ENCODE measurements around the gene VAV2. TPM values are rescaled to one million over a fixed set of nuclear protein-coding genes. Genes with fewer than 3 reads are reported as not detected.

Gene VAV2
- polyA plus RNA-seq, 2 of the 4 experiments (the other 2 are of a cell fraction): 9.8 to 21.4 TPM

GRCh38 chr9:134004131-134004873 is 12.2 kb upstream of the VAV2 start (continued):
- TF ChIP-seq USF2 (IDR thresholded peaks at IDR 0.05) (no peak), CBX8 (IDR thresholded peaks at IDR 0.05) (no peak), MAX (IDR thresholded peaks at IDR 0.05) (no peak)

- no peak overlapping the region for H3K27ac ChIP-seq
- H3K4me2 ChIP-seq: no peak overlapping the region
- no peaks in the 10 kb centered on the region for H3K4me1 ChIP-seq
- WGBS (ENCODE audit: missing lambda C conversion rate): 6% methylated on average over 1 of the region's 2 CpGs
- no peak for TF ChIP-seq PHF8 (IDR thresholded peaks at IDR 0.05; ENCODE audit: borderline replicate concordance, low read depth)
- no peak for TF ChIP-seq JUN (IDR thresholded peaks at IDR 0.05)
- no peak for TF ChIP-seq REST (IDR thresholded peaks at IDR 0.05)
- no peak for TF ChIP-seq TFCP2L1 (CRISPR knock-in tag; IDR thresholded peaks at IDR 0.05)
- no peak for TF ChIP-seq ESRRA (IDR thresholded peaks at IDR 0.05; ENCODE audit: borderline replicate concordance, low read length)
- no peak for TF ChIP-seq EHF (CRISPR knock-in tag; IDR thresholded peaks at IDR 0.05)
- TF ChIP-seq JUNB (IDR thresholded peaks at IDR 0.05): no peak
- no peak for TF ChIP-seq USF2 (IDR thresholded peaks at IDR 0.05)
- TF ChIP-seq TP53 (CRISPR knock-in tag; IDR thresholded peaks at IDR 0.05): no peak
- FAIRE-seq (no peak), ATAC-seq (no peak), DNase-seq (ENCODE audit: low read depth in 1 of 2, low spot score in 1 of 2) (no peak)
- H3K9me3 ChIP-seq: no peaks in the 10 kb centered on the region
- CTCF ChIA-PET: interaction anchor here (1.8 to 6.1 kb wide), 4 partner anchors 9 to 221 kb away, joined by 6 to 56 read pairs (median 10); no protein-coding TSS in a partner anchor
- POLR2A ChIA-PET: no interaction called here
- no peak overlapping the region for H3K4me3 ChIP-seq
Observed at GRCh38 chr9:134003237-134003636, 11.1 kb upstream of the VAV2 start.

GRCh38 chr9:134002796-134003195 is 10.7 kb upstream of the VAV2 start:
- FAIRE-seq (no peak), DNase-seq (ENCODE audit: low read depth in 1 of 2, low spot score in 1 of 2) (no peak), ATAC-seq (no peak)
- TF ChIP-seq KDM5A (IDR thresholded peaks at IDR 0.05) (no peak), MAZ (IDR thresholded peaks at IDR 0.05; ENCODE audit: borderline replicate concordance, low read depth, low read length) (no peak), CHD2 (IDR thresholded peaks at IDR 0.05; ENCODE audit: low read length, partially characterized antibody) (no peak), FOSL2 (IDR thresholded peaks at IDR 0.05) (no peak), FOSL2 (CRISPR knock-in tag; IDR thresholded peaks at IDR 0.05) (no peak), RARB (CRISPR knock-in tag; IDR thresholded peaks at IDR 0.05) (no peak), CBX8 (IDR thresholded peaks at IDR 0.05) (no peak)
- ChIA-PET CTCF (interaction anchor here (1.8 to 2.2 kb wide), 2 partner anchors 9 to 221 kb away, joined by 8 to 11 read pairs; no protein-coding TSS in a partner anchor), POLR2A (no interaction called here)
- WGBS (ENCODE audit: missing lambda C conversion rate): 40% methylated on average over 2 of the region's 2 CpGs
- Histone ChIP-seq H3K4me2 (no peak overlapping the region), H3K9me3 (no peaks in the 10 kb centered on the region), H3K4me3 (no peak overlapping the region), H3K4me1 (no peaks in the 10 kb centered on the region), H3K27ac (no peak overlapping the region)

Data from A549 (cell line).